ENCODE measurements around the gene HPCAL4. TPM values are rescaled to one million over a fixed set of nuclear protein-coding genes. Genes with fewer than 3 reads are reported as not detected.

The HPCAL4 gene
- total RNA-seq, 2 donors from 2014 or later, result 0.66 to 9.1 TPM

- WGBS, 2 donors, result 55 to 87% methylated on average over 2 of the region's 2 CpGs
- intact Hi-C loops (cut with DNase I), result no loop called here
- H3K9me3 ChIP-seq, result no peaks in the 10 kb centered on the region
- no peak overlapping the region for H3K4me3 ChIP-seq
- H3K4me1 ChIP-seq, result no peaks in the 10 kb centered on the region
- no peaks in the 10 kb centered on the region for H3K36me3 ChIP-seq (replicated peaks in 1 of 2; ENCODE audit: insufficient read depth in 1 of 2, low read depth in 2 of 2)
- peaks cover 0 to 4% of the 10 kb centered on the region in 2 donors for H3K27me3 ChIP-seq
- ATAC-seq, result no peak
- H3K27ac ChIP-seq, result no peak overlapping the region
- TF ChIP-seq POLR2A (IDR thresholded peaks at IDR 0.05), result no peak
- no peak for TF ChIP-seq CTCF (IDR thresholded peaks at IDR 0.05)
- no peak for DNase-seq
Observed at GRCh38 chr1:39679821-39680220, 11.4 kb downstream of the HPCAL4 start.

- 65 to 74% methylated on average over 2 of the region's 2 CpGs for WGBS, 2 donors
Observed at GRCh38 chr1:39678889-39679288, 12.3 kb downstream of the HPCAL4 start.

GRCh38 chr1:39677645-39678044 is 13.6 kb downstream of the HPCAL4 start:
- ATAC-seq (no peak), DNase-seq (no peak)
- Histone ChIP-seq H3K4me3 (no peak overlapping the region), H3K9me3 (no peaks in the 10 kb centered on the region), H3K27me3 (no peaks in the 10 kb centered on the region), H3K36me3 (replicated peaks in 1 of 2; ENCODE audit: insufficient read depth in 1 of 2, low read depth in 2 of 2) (no peaks in the 10 kb centered on the region), H3K27ac (no peak overlapping the region), H3K4me1 (peaks cover 2% of the 10 kb centered on the region)
- TF ChIP-seq CTCF (IDR thresholded peaks at IDR 0.05) (no peak), POLR2A (IDR thresholded peaks at IDR 0.05) (no peak)
- intact Hi-C loops (cut with DNase I), result no loop called here
- 76 to 83% methylated on average over 4 of the region's 4 CpGs for WGBS, 2 donors

More at GRCh38 chr1:39678889-39679288, 12.3 kb downstream of the HPCAL4 start:
- H3K36me3 ChIP-seq (replicated peaks in 1 of 2; ENCODE audit: insufficient read depth in 1 of 2, low read depth in 2 of 2), result no peaks in the 10 kb centered on the region
- intact Hi-C loops (cut with DNase I), result no loop called here
- no peaks in the 10 kb centered on the region for H3K27me3 ChIP-seq
- TF ChIP-seq CTCF (IDR thresholded peaks at IDR 0.05) (no peak), POLR2A (IDR thresholded peaks at IDR 0.05) (no peak)
- no peaks in the 10 kb centered on the region for H3K9me3 ChIP-seq
- no peak overlapping the region for H3K4me3 ChIP-seq
- ATAC-seq, result no peak
- no peak overlapping the region for H3K27ac ChIP-seq
- H3K4me1 ChIP-seq, result no peaks in the 10 kb centered on the region
- DNase-seq, result no peak

GRCh38 chr1:39676948-39677548 is 14.2 kb downstream of the HPCAL4 start:
- Histone ChIP-seq H3K4me3 (no peak overlapping the region), H3K9me3 (no peaks in the 10 kb centered on the region), H3K4me1 (peaks cover 8% of the 10 kb centered on the region), H3K27me3 (no peaks in the 10 kb centered on the region), H3K36me3 (replicated peaks in 1 of 2; ENCODE audit: insufficient read depth in 1 of 2, low read depth in 2 of 2) (no peaks in the 10 kb centered on the region), H3K27ac (no peak overlapping the region)
- ATAC-seq, result no peak
- no peak for TF ChIP-seq POLR2A (IDR thresholded peaks at IDR 0.05)
- no peak for TF ChIP-seq CTCF (IDR thresholded peaks at IDR 0.05)
- peak in 2 of 4 donors; percentile 21 to 69 for DNase-seq
- intact Hi-C loops (cut with DNase I), result no loop called here
- 82 to 96% methylated on average over 4 to 6 of the region's 6 CpGs for WGBS, 2 donors

- no peak overlapping the region for H3K27ac ChIP-seq
- intact Hi-C loops (cut with DNase I), result no loop called here
- ATAC-seq (no peak), DNase-seq (peak in 3 of 4 donors; percentile 27 to 88 (median 57))
- H3K4me3 ChIP-seq, result no peak overlapping the region
- peaks cover 25% of the 10 kb centered on the region for H3K4me1 ChIP-seq
- 92 to 94% methylated on average over 1 of the region's 1 CpG for WGBS, 2 donors
- no peaks in the 10 kb centered on the region for H3K36me3 ChIP-seq (replicated peaks in 1 of 2; ENCODE audit: insufficient read depth in 1 of 2, low read depth in 2 of 2)
- no peaks in the 10 kb centered on the region for H3K27me3 ChIP-seq
- H3K9me3 ChIP-seq, result no peaks in the 10 kb centered on the region
- TF ChIP-seq POLR2A (IDR thresholded peaks at IDR 0.05) (no peak), CTCF (IDR thresholded peaks at IDR 0.05) (no peak)
Observed at GRCh38 chr1:39675220-39675619, 16.0 kb downstream of the HPCAL4 start.

Data from body of pancreas (tissue), 4 donors.